Measurements from ENCODE around the gene MMP24. TPM values are rescaled to one million over a fixed set of nuclear protein-coding genes. Genes with fewer than 3 reads are reported as not detected.

Gene MMP24
- total RNA-seq, 1 experiment from 2014 or later, result 7.1 TPM

- no peak overlapping the region for H3K27ac ChIP-seq (ENCODE audit: low read length)
- no peaks in the 10 kb centered on the region for H3K4me1 ChIP-seq (ENCODE audit: control insufficient read depth, insufficient read depth, low read length)
- no peak overlapping the region for H3K4me3 ChIP-seq (ENCODE audit: low read depth in 2 of 2, low read length in 2 of 2)
- no peaks in the 10 kb centered on the region for H3K9me3 ChIP-seq (ENCODE audit: control insufficient read depth, insufficient read depth, low read depth, low read length)
- CTCF ChIA-PET, result interaction anchor here (1.4 kb wide), 1 partner anchor 125 kb away, joined by 5 read pairs; no protein-coding TSS in a partner anchor
- H3K27me3 ChIP-seq (ENCODE audit: control insufficient read depth, insufficient read depth, low read length), result no peaks in the 10 kb centered on the region
- H3K36me3 ChIP-seq (ENCODE audit: control insufficient read depth, insufficient read depth, low read length), result no peaks in the 10 kb centered on the region
- intact Hi-C loops (cut with micrococcal nuclease; ENCODE audit: unreplicated experiment) (no loop called here), in situ Hi-C loops (cut with HindIII; ENCODE audit: low pct_unique_long_range_greater_than_20kb, low sequenced_read_pairs) (no loop called here)
- DNase-seq (ENCODE audit: low read depth, low spot score) (no peak), ATAC-seq (no peak)
- no TSS peak for BruUV-seq (replicated peaks)
- POLR2A ChIA-PET, result interaction anchor here (0.6 kb wide), 1 partner anchor 187 kb away, joined by 13 read pairs; no protein-coding TSS in a partner anchor
- no peak for TF ChIP-seq REST (IDR thresholded peaks at IDR 0.05; ENCODE audit: insufficient read depth in 1 of 2, low read depth in 2 of 2, low read length in 1 of 2)
- TF ChIP-seq SIN3A (IDR thresholded peaks at IDR 0.05; ENCODE audit: borderline replicate concordance, insufficient read depth, low read depth, low read length), result no peak
- no peak for TF ChIP-seq POLR2AphosphoS5 (IDR thresholded peaks at IDR 0.05; ENCODE audit: low read depth, low read length)
- no peak for TF ChIP-seq TCF7L2 (IDR thresholded peaks at IDR 0.05; ENCODE audit: low read depth, low read length)
- TF ChIP-seq CTCF (IDR thresholded peaks at IDR 0.05), result no peak
These were observed 43.8 kb downstream of the MMP24 start for GRCh38 chr20:35270021-35270902.

- no peaks in the 10 kb centered on the region for H3K9me3 ChIP-seq (ENCODE audit: control insufficient read depth, insufficient read depth, low read depth, low read length)
These were observed 44.8 kb downstream of the MMP24 start for GRCh38 chr20:35271073-35271882.

More at GRCh38 chr20:35271073-35271882, 44.8 kb downstream of the MMP24 start:
- peaks cover 3% of the 10 kb centered on the region for H3K4me1 ChIP-seq (ENCODE audit: control insufficient read depth, insufficient read depth, low read length)
- no peak for ATAC-seq
- no peak overlapping the region for H3K4me3 ChIP-seq (ENCODE audit: low read depth in 2 of 2, low read length in 2 of 2)
- no TSS peak for BruUV-seq (replicated peaks)
- ChIA-PET POLR2A (no interaction called here), CTCF (no interaction called here)
- in situ Hi-C loops (cut with HindIII; ENCODE audit: low pct_unique_long_range_greater_than_20kb, low sequenced_read_pairs) (no loop called here), intact Hi-C loops (cut with micrococcal nuclease; ENCODE audit: unreplicated experiment) (no loop called here)
- DNase-seq (ENCODE audit: low read depth, low spot score), result no peak
- H3K27ac ChIP-seq (ENCODE audit: low read length), result no peak overlapping the region
- no peaks in the 10 kb centered on the region for H3K27me3 ChIP-seq (ENCODE audit: control insufficient read depth, insufficient read depth, low read length)
- no peak for TF ChIP-seq CTCF (IDR thresholded peaks at IDR 0.05)
- TF ChIP-seq SIN3A (IDR thresholded peaks at IDR 0.05; ENCODE audit: borderline replicate concordance, insufficient read depth, low read depth, low read length), result no peak
- no peak for TF ChIP-seq TCF7L2 (IDR thresholded peaks at IDR 0.05; ENCODE audit: low read depth, low read length)
- no peak for TF ChIP-seq POLR2AphosphoS5 (IDR thresholded peaks at IDR 0.05; ENCODE audit: low read depth, low read length)
- no peak for TF ChIP-seq REST (IDR thresholded peaks at IDR 0.05; ENCODE audit: insufficient read depth in 1 of 2, low read depth in 2 of 2, low read length in 1 of 2)
- H3K36me3 ChIP-seq (ENCODE audit: control insufficient read depth, insufficient read depth, low read length), result no peaks in the 10 kb centered on the region

Data from Panc1 (cell line).